HepG2 (cell line): Measurements from ENCODE around the gene STK11. TPM values are rescaled to one million over a fixed set of nuclear protein-coding genes. Genes with fewer than 3 reads are reported as not detected.

Experiments used
- CREB3 ChIP-seq: sonication (generic); formaldehyde crosslinking; IDR thresholded peaks from 2 replicates; pipeline ENCODE4 v1.5.0; 2020; ENCODE audit warnings: missing genetic modification reagents
- DDIT3 ChIP-seq: sonication (generic); formaldehyde crosslinking; IDR thresholded peaks from 2 replicates; pipeline ENCODE4 v1.4.0; 2020; ENCODE audit warnings: mild to moderate bottlenecking, missing genetic modification reagents
- GATAD1 ChIP-seq: IDR thresholded peaks from 2 replicates; pipeline ENCODE4 v1.6.1; 2016; ENCODE audit warnings: missing genetic modification reagents, missing compliant biosample characterization
- GMEB2 ChIP-seq: IDR thresholded peaks from 2 replicates; pipeline ENCODE4 v1.6.1; 2016; ENCODE audit warnings: missing biosample characterization, missing genetic modification reagents, low read depth
- GPBP1L1 ChIP-seq: sonication (generic); formaldehyde crosslinking; IDR thresholded peaks from 2 replicates; pipeline ENCODE4 v1.5.0; 2020; ENCODE audit warnings: mild to moderate bottlenecking, missing genetic modification reagents
- IKZF1 ChIP-seq: fragments of 450-650 bp; IDR thresholded peaks from 2 replicates; pipeline ENCODE4 v1.7.1; 2016
- KAT8 ChIP-seq: IDR thresholded peaks from 2 replicates; pipeline ENCODE4 v1.6.1; 2016; ENCODE audit warnings: missing genetic modification reagents, missing compliant biosample characterization
- KDM6A ChIP-seq: IDR thresholded peaks from 2 replicates; pipeline ENCODE4 v1.6.1; 2016; ENCODE audit warnings: low read depth
- MTA3 ChIP-seq: sonication (generic); formaldehyde crosslinking; IDR thresholded peaks from 2 replicates; pipeline ENCODE4 v1.4.0; 2020; ENCODE audit warnings: missing genetic modification reagents
- PHF8 ChIP-seq: sonication (generic); formaldehyde crosslinking; IDR thresholded peaks from 2 replicates; pipeline ENCODE4 v1.5.0; 2020; ENCODE audit warnings: missing genetic modification reagents
- RCOR2 ChIP-seq: IDR thresholded peaks from 2 replicates; pipeline ENCODE4 v1.6.1; 2016; ENCODE audit warnings: missing biosample characterization, missing genetic modification reagents
- SNAI1 ChIP-seq: sonication (generic); formaldehyde crosslinking; IDR thresholded peaks from 2 replicates; pipeline ENCODE4 v1.5.0; 2020; ENCODE audit warnings: mild to moderate bottlenecking, missing genetic modification reagents, borderline replicate concordance
- SSRP1 ChIP-seq: IDR thresholded peaks from 2 replicates; pipeline ENCODE4 v1.6.1; 2016; ENCODE audit warnings: control low read depth
- WIZ ChIP-seq: sonication (generic); formaldehyde crosslinking; IDR thresholded peaks from 2 replicates; pipeline ENCODE4 v1.5.1; 2020; ENCODE audit warnings: mild to moderate bottlenecking, missing genetic modification reagents
- YEATS4 ChIP-seq: sonication (generic); formaldehyde crosslinking; IDR thresholded peaks from 2 replicates; pipeline ENCODE4 v1.4.0; 2020; ENCODE audit warnings: missing genetic modification reagents, borderline replicate concordance
- ZIK1 ChIP-seq: sonication (generic); formaldehyde crosslinking; IDR thresholded peaks from 2 replicates; pipeline ENCODE4 v1.5.0; 2020; ENCODE audit warnings: mild to moderate bottlenecking, low read depth, missing genetic modification reagents, borderline replicate concordance
- ZNF18 ChIP-seq: sonication (generic); formaldehyde crosslinking; IDR thresholded peaks from 2 replicates; pipeline ENCODE4 v1.8.0; 2022; ENCODE audit warnings: mild to moderate bottlenecking, missing genetic modification reagents; ENCODE audit not compliant: insufficient replicate concordance
- ZNF280B ChIP-seq: sonication (generic); formaldehyde crosslinking; IDR thresholded peaks from 2 replicates; pipeline ENCODE4 v1.5.0; 2020; ENCODE audit warnings: missing genetic modification reagents, mild to moderate bottlenecking, borderline replicate concordance
- ZNF468 ChIP-seq: sonication (generic); formaldehyde crosslinking; IDR thresholded peaks from 2 replicates; pipeline ENCODE4 v1.8.0; 2022; ENCODE audit warnings: mild to moderate bottlenecking, moderate library complexity, missing genetic modification reagents
- ZNF674 ChIP-seq: sonication (generic); formaldehyde crosslinking; IDR thresholded peaks from 2 replicates; pipeline ENCODE4 v1.5.0; 2020; ENCODE audit warnings: low read depth, mild to moderate bottlenecking, missing genetic modification reagents
- ZNF704 ChIP-seq: sonication (generic); formaldehyde crosslinking; IDR thresholded peaks from 2 replicates; pipeline ENCODE4 v1.8.1; 2023; ENCODE audit warnings: mild to moderate bottlenecking, inconsistent platforms, moderate library complexity, missing genetic modification reagents, borderline replicate concordance
- polyA plus RNA-seq, 8 experiments: library from polyadenylated mRNA; depleted of rRNA in 3 of 8; stranded (reverse) in 7 of 8; unstranded in 1 of 8; fragments of >200 nt; fragmentation: Illumina TruSeq in 4 of 8; extraction: Trizol in 4 of 8; gene quantifications; 2 replicates each; pipeline versions ENCODE4 v1.2.1 to v1.2.3, GENCODE V29; 2011 to 2016; ENCODE audit warnings: low read depth in 4 of 8, missing spikeins in 1 of 8, mixed read lengths in 1 of 8; ENCODE audit not compliant: insufficient read depth in 1 of 8
- total RNA-seq, 5 experiments: library from RNA; depleted of rRNA; stranded (reverse); fragments of >200 nt; fragmentation: Illumina TruSeq; extraction: Trizol; gene quantifications; 2 replicates each; pipeline ENCODE4 v1.2.3, GENCODE V29; 2016; ENCODE audit warnings: low read depth in 1 of 5

The STK11 gene
- total and polyA plus RNA-seq, 2 of the 13 experiments (the other 11 are each of a cell fraction or from before 2014, with no cell fraction given) = 27.5 to 43.6 TPM

GRCh38 chr19:1238369-1239303 lies 33.1 kb downstream of the STK11 start (continued):
- no peak for TF ChIP-seq PHF8 (CRISPR knock-in tag)
- no peak for TF ChIP-seq SSRP1 (CRISPR knock-in tag)
- TF ChIP-seq CREB3 (CRISPR knock-in tag) = no peak
- TF ChIP-seq ZNF280B = no peak
- TF ChIP-seq ZNF18 (CRISPR knock-in tag) = no peak
- TF ChIP-seq WIZ (CRISPR knock-in tag) = no peak
- no peak for TF ChIP-seq ZNF704 (CRISPR knock-in tag)
- TF ChIP-seq GMEB2 (CRISPR knock-in tag) = no peak
- TF ChIP-seq DDIT3 (CRISPR knock-in tag) = no peak
- no peak for TF ChIP-seq ZIK1 (CRISPR knock-in tag)
- TF ChIP-seq GATAD1 (CRISPR knock-in tag) = 0 out of 2 replicates have a peak, but pooled peaks have one; percentile 4
- no peak for TF ChIP-seq ZNF468 (CRISPR knock-in tag)
- 0 out of 2 replicates have a peak, but pooled peaks have one; percentile 44 for TF ChIP-seq SNAI1 (CRISPR knock-in tag)
- peak; percentile 27; the same call in 1 of the 2 replicates for TF ChIP-seq YEATS4 (CRISPR knock-in tag)
- TF ChIP-seq KDM6A (CRISPR knock-in tag) = no peak
- no peak for TF ChIP-seq RCOR2 (CRISPR knock-in tag)
- no peak for TF ChIP-seq GPBP1L1 (CRISPR knock-in tag)
- TF ChIP-seq IKZF1 = no peak
- TF ChIP-seq KAT8 (CRISPR knock-in tag) = no peak
- no peak for TF ChIP-seq MTA3 (CRISPR knock-in tag)
- TF ChIP-seq ZNF674 (CRISPR knock-in tag) = no peak
